SK-N-SH (cell line): ENCODE data around the gene BCL2L11. TPM values are rescaled to one million over a fixed set of nuclear protein-coding genes. Genes with fewer than 3 reads are reported as not detected.

Experiments used
- CTCF ChIA-PET: fragments of 300-600, 350-600 bp; formaldehyde crosslinking; extraction: SDS; loops from one replicate; lab custom pipeline; 2021; lab: Yijun Ruan, JAX
- POLR2A ChIA-PET: fragments of 350-600 bp; sonication (Branson Sonifier 250); formaldehyde crosslinking; extraction: SDS; loops from one replicate; lab custom pipeline; 2020; ENCODE audit warnings: antibody characterized with exemption, inconsistent platforms; lab: Yijun Ruan, JAX
- DNase-seq: peaks from one replicate; pipeline ENCODE4 v3.0.0; 2012
- H2AFZ ChIP-seq: fragments of 200-600 bp; sonication (generic); 2 replicates; pipeline ENCODE4 v1.8.1; 2016; ENCODE audit warnings: antibody characterized with exemption, mild to moderate bottlenecking, low read depth
- H3F3A ChIP-seq: fragments of 200-600 bp; sonication (generic); replicated peaks from 2 replicates; pipeline ENCODE3; 2016; ENCODE audit warnings: antibody characterized with exemption, mild to moderate bottlenecking; ENCODE audit not compliant: insufficient read depth
- H3K27ac ChIP-seq, 2 experiments: fragments of 200-500 bp in 1 of 2; fragments of 200-600 bp in 1 of 2; sonication (Bioruptor generic) in 1 of 2; sonication (generic), shearing (Covaris generic) in 1 of 2; 2 replicates each; pipeline versions ENCODE4 v1.5.1 to v1.6.1; 2014 to 2016; ENCODE audit warnings: low read depth in 2 of 2, inconsistent platforms in 1 of 2, low read length in 1 of 2, mild to moderate bottlenecking in 1 of 2, mixed read lengths in 1 of 2
- H3K27me3 ChIP-seq: fragments of 200-600 bp; sonication (generic), shearing (Covaris generic); 2 replicates; pipeline ENCODE4 v1.6.1; 2016; ENCODE audit warnings: mixed run types; ENCODE audit not compliant: insufficient read depth
- H3K36me3 ChIP-seq, 2 experiments: fragments of 200-500 bp in 1 of 2; fragments of 200-600 bp in 1 of 2; sonication (Bioruptor generic) in 1 of 2; sonication (generic) in 1 of 2; replicated peaks in 1 of 2; 2 replicates each; pipeline versions ENCODE3 to v1.5.1; 2014 to 2016; ENCODE audit warnings: low read length in 1 of 2, mild to moderate bottlenecking in 1 of 2; ENCODE audit not compliant: insufficient read depth in 2 of 2, control insufficient read depth in 1 of 2
- H3K4me1 ChIP-seq, 2 experiments: fragments of 200-500 bp in 1 of 2; fragments of 200-600 bp in 1 of 2; sonication (Bioruptor generic) in 1 of 2; sonication (generic), shearing (Covaris generic) in 1 of 2; 2 replicates each; pipeline versions ENCODE4 v1.5.1 to v1.6.1; 2014 to 2016; ENCODE audit warnings: low read depth in 1 of 2, low read length in 1 of 2, mixed run types in 1 of 2; ENCODE audit not compliant: insufficient read depth in 2 of 2, control insufficient read depth in 1 of 2
- H3K4me2 ChIP-seq: fragments of 200-600 bp; sonication (generic), shearing (Covaris generic); 2 replicates; pipeline ENCODE4 v1.6.1; 2017; ENCODE audit warnings: mixed run types
- H3K4me3 ChIP-seq, 2 experiments: fragments of 200-500 bp in 1 of 2; fragments of 200-600 bp in 1 of 2; sonication (Bioruptor generic) in 1 of 2; sonication (generic), shearing (Covaris generic) in 1 of 2; 2 replicates each; pipeline versions ENCODE4 v1.5.1 to v1.8.1; 2014 to 2016; ENCODE audit warnings: low read depth in 2 of 2, inconsistent platforms in 1 of 2, low read length in 1 of 2, mild to moderate bottlenecking in 1 of 2, mixed read lengths in 1 of 2, moderate library complexity in 1 of 2
- H3K79me2 ChIP-seq: fragments of 200-600 bp; sonication (generic); 2 replicates; pipeline ENCODE4 v1.8.1; 2017; ENCODE audit warnings: mild to moderate bottlenecking; ENCODE audit not compliant: insufficient read depth
- H3K9ac ChIP-seq: fragments of 200-600 bp; sonication (generic); 2 replicates; pipeline ENCODE4 v1.6.1; 2017; ENCODE audit warnings: mixed run types
- H3K9me2 ChIP-seq: fragments of 200-600 bp; sonication (generic); 2 replicates; pipeline ENCODE4 v1.6.1; 2017; ENCODE audit warnings: mixed run types
- H3K9me3 ChIP-seq: fragments of 200-600 bp; sonication (generic); 2 replicates; pipeline ENCODE4 v1.6.1; 2017; ENCODE audit warnings: mixed run types, mild to moderate bottlenecking, moderate library complexity
- H4K20me1 ChIP-seq: fragments of 200-600 bp; sonication (generic); 2 replicates; pipeline ENCODE4 v1.6.1; 2017; ENCODE audit warnings: mild to moderate bottlenecking, mixed run types; ENCODE audit not compliant: insufficient read depth
- ELF1 ChIP-seq: IDR thresholded peaks from 2 replicates; pipeline ENCODE4 v1.4.0; 2012
- EP300 ChIP-seq, 2 experiments: IDR thresholded peaks; 2 replicates each; pipeline versions ENCODE4 v1.4.0 to v1.6.1; 2012; ENCODE audit warnings: borderline replicate concordance in 1 of 2, low read depth in 1 of 2, low read length in 1 of 2
- FOSL2 ChIP-seq: IDR thresholded peaks from 2 replicates; pipeline ENCODE4 v1.4.0; 2012; ENCODE audit warnings: low read depth, mild to moderate bottlenecking, moderate library complexity, borderline replicate concordance
- IRF3 ChIP-seq: fragments of 150-350 bp; IDR thresholded peaks from 2 replicates; pipeline ENCODE4 v1.6.1; 2016; ENCODE audit warnings: mild to moderate bottlenecking, low read depth, low read length
- MXI1 ChIP-seq: IDR thresholded peaks from 2 replicates; pipeline ENCODE4 v1.6.1; 2012; ENCODE audit warnings: mild to moderate bottlenecking, low read depth, low read length, improper control_type of control experiment
- PBX3 ChIP-seq: IDR thresholded peaks from 2 replicates; pipeline ENCODE4; 2012
- POLR2AphosphoS5 ChIP-seq: IDR thresholded peaks from 2 replicates; pipeline ENCODE4 v1.6.1; 2012; ENCODE audit warnings: low read depth, low read length
- REST ChIP-seq: IDR thresholded peaks from 2 replicates; pipeline ENCODE4 v1.6.1; 2012; ENCODE audit warnings: mild to moderate bottlenecking, low read depth, low read length, moderate library complexity
- RFX5 ChIP-seq: IDR thresholded peaks from 2 replicates; pipeline ENCODE4 v1.6.1; 2012; ENCODE audit warnings: mild to moderate bottlenecking, improper control_type of control experiment, low read length
- TEAD4 ChIP-seq: IDR thresholded peaks from 2 replicates; pipeline ENCODE4 v1.4.0; 2012; ENCODE audit warnings: mild to moderate bottlenecking, borderline replicate concordance; ENCODE audit not compliant: insufficient read depth
- USF1 ChIP-seq: IDR thresholded peaks from 2 replicates; pipeline ENCODE4 v1.4.0; 2012; ENCODE audit warnings: low read depth, borderline replicate concordance
- WGBS: methylation state at CpG from one replicate; pipeline ENCODE4 v1.1.6; 2017; ENCODE audit warnings: low lambda C conversion rate; 5-methylcytosine and 5-hydroxymethylcytosine counted together
- polyA plus RNA-seq, 3 experiments: library from polyadenylated mRNA; depleted of rRNA; stranded (reverse); fragments of >200 nt; gene quantifications; 2 replicates each; pipeline ENCODE4 v1.2.3, GENCODE V29; 2012

Gene BCL2L11
- polyA plus RNA-seq, 1 of the 3 experiments (the other 2 are of a cell fraction) = 3.3 TPM

GRCh38 chr2:111178730-111179405 lies 58.2 kb downstream of the BCL2L11 start:
- Histone ChIP-seq H3K9ac (no peak overlapping the region), H3K9me2 (no peaks in the 10 kb centered on the region), H3K36me3 (no peaks in the 10 kb centered on the region), H3F3A (no peaks in the 10 kb centered on the region), H2AFZ (no peak overlapping the region), H3K9me3 (no peaks in the 10 kb centered on the region), H3K79me2 (no peaks in the 10 kb centered on the region), H3K4me1 (no peaks in the 10 kb centered on the region; a peak in 1 of 4 replicates), H3K27ac (no peak overlapping the region), H4K20me1 (no peaks in the 10 kb centered on the region), H3K4me3 (no peak overlapping the region), H3K4me2 (no peak overlapping the region), H3K27me3 (no peaks in the 10 kb centered on the region)
- ChIA-PET POLR2A (no interaction called here), CTCF (interaction anchor here (1.3 kb wide), 1 partner anchor 17 kb away, joined by 3 read pairs; no protein-coding TSS in a partner anchor)
- no peak for DNase-seq
- WGBS = 77% methylated on average over 3 of the region's 5 CpGs
- TF ChIP-seq USF1 (no peak), IRF3 (no peak), ELF1 (no peak), TEAD4 (no peak), EP300 (IDR thresholded peaks at IDR 0.05; ENCODE audit: borderline replicate concordance in 1 of 2, low read depth in 1 of 2, low read length in 1 of 2) (no peak), MXI1 (no peak), FOSL2 (no peak), RFX5 (no peak), REST (no peak), POLR2AphosphoS5 (no peak), PBX3 (no peak)
